Fibroblast of lung (primary cell): ENCODE measurements around the gene MACROD2. TPM values are rescaled to one million over a fixed set of nuclear protein-coding genes. Genes with fewer than 3 reads are reported as not detected.
"Not testable (repeated sequence)": the region's sequence is repeated elsewhere in the genome, so short reads cannot be mapped to it uniquely, and the experiment has no call there.

Experiments
- DNase-seq, 2 donors: peaks; one replicate each; pipeline versions ENCODE4 v3.0.0 to v3.0.0-alpha.2; 2010; ENCODE audit warnings: low read depth in 2 of 2
- H2AFZ ChIP-seq: 2 replicates; pipeline ENCODE4 v1.5.1; 2012; ENCODE audit warnings: low read length, control low read depth, inconsistent platforms
- H3K27ac ChIP-seq: 2 replicates; pipeline ENCODE4 v1.5.1; 2011; ENCODE audit warnings: low read length, control low read depth; ENCODE audit not compliant: insufficient read depth
- H3K27me3 ChIP-seq: 2 replicates; pipeline ENCODE4 v1.5.1; 2011; ENCODE audit warnings: mild to moderate bottlenecking, low read length; ENCODE audit not compliant: control insufficient read depth, insufficient read depth
- H3K36me3 ChIP-seq: 2 replicates; pipeline ENCODE4 v1.5.1; 2011; ENCODE audit warnings: low read length; ENCODE audit not compliant: control insufficient read depth, insufficient read depth
- H3K4me1 ChIP-seq: 2 replicates; pipeline ENCODE4 v1.5.1; 2011; ENCODE audit warnings: low read length; ENCODE audit not compliant: control insufficient read depth, insufficient read depth; ENCODE audit errors: extremely low read depth
- H3K4me2 ChIP-seq: 2 replicates; pipeline ENCODE4 v1.5.1; 2011; ENCODE audit warnings: low read length, control low read depth; ENCODE audit not compliant: insufficient read depth; ENCODE audit errors: extremely low read depth
- H3K4me3 ChIP-seq, 4 experiments: fragments of 200-600 bp in 1 of 4; sonication (generic) in 1 of 4; replicated peaks in 1 of 4; 2 replicates each; pipeline ENCODE4 v1.5.1; 2011 to 2016; ENCODE audit warnings: low read length in 4 of 4, low read depth in 3 of 4, mild to moderate bottlenecking in 3 of 4, control low read depth in 2 of 4, inconsistent platforms in 1 of 4, mixed read lengths in 1 of 4; ENCODE audit not compliant: insufficient read depth in 1 of 4; ENCODE audit errors: control extremely low read depth in 1 of 4
- H3K79me2 ChIP-seq: 2 replicates; pipeline ENCODE4 v1.5.1; 2012; ENCODE audit warnings: mild to moderate bottlenecking, low read length, inconsistent platforms; ENCODE audit not compliant: control insufficient read depth, insufficient read depth
- H3K9ac ChIP-seq: 2 replicates; pipeline ENCODE4 v1.5.1; 2011; ENCODE audit warnings: mild to moderate bottlenecking, low read length, control low read depth; ENCODE audit not compliant: insufficient read depth
- H3K9me3 ChIP-seq: 2 replicates; pipeline ENCODE4 v1.5.1; 2012; ENCODE audit warnings: low read depth, low read length; ENCODE audit not compliant: control insufficient read depth, insufficient read depth
- H4K20me1 ChIP-seq: 2 replicates; pipeline ENCODE4 v1.5.1; 2011; ENCODE audit warnings: low read length; ENCODE audit not compliant: control insufficient read depth, insufficient read depth; ENCODE audit errors: extremely low read depth
- EZH2 ChIP-seq: IDR thresholded peaks from 2 replicates; pipeline ENCODE4 v1.5.1; 2012; ENCODE audit warnings: low read length, control low read depth, mild to moderate bottlenecking; ENCODE audit errors: missing control alignments
- polyA plus RNA-seq, 2 donors: library from polyadenylated mRNA; depleted of rRNA in 1 of 2; stranded (reverse) in 1 of 2; unstranded in 1 of 2; fragments of >200 nt; gene quantifications; 2 replicates each; pipeline ENCODE4 v1.2.1, GENCODE V29; 2011 to 2012; ENCODE audit warnings: missing spikeins in 1 of 2
- total RNA-seq: library from RNA; depleted of rRNA; stranded (reverse); fragments of >200 nt; gene quantifications from 2 replicates; pipeline ENCODE4 v1.2.1, GENCODE V29; 2014
- TF ChIP-seq, protein P1 (sequence below), 2 donors: IDR thresholded peaks in 1 of 2; conservative IDR thresholded peaks in 1 of 2; 1 replicate in 1 of 2; 2 replicates in 1 of 2; pipeline ENCODE4 v1.5.1; 2011 to 2012; ENCODE audit warnings: low read length in 2 of 2, control low read depth in 1 of 2, inconsistent platforms in 1 of 2, low read depth in 1 of 2, mild to moderate bottlenecking in 1 of 2

The MACROD2 gene
- total and polyA plus RNA-seq, 2 donors (not counting 1 experiment from before 2014, with no cell fraction given): 0.54 to 1.7 TPM

DNA sequence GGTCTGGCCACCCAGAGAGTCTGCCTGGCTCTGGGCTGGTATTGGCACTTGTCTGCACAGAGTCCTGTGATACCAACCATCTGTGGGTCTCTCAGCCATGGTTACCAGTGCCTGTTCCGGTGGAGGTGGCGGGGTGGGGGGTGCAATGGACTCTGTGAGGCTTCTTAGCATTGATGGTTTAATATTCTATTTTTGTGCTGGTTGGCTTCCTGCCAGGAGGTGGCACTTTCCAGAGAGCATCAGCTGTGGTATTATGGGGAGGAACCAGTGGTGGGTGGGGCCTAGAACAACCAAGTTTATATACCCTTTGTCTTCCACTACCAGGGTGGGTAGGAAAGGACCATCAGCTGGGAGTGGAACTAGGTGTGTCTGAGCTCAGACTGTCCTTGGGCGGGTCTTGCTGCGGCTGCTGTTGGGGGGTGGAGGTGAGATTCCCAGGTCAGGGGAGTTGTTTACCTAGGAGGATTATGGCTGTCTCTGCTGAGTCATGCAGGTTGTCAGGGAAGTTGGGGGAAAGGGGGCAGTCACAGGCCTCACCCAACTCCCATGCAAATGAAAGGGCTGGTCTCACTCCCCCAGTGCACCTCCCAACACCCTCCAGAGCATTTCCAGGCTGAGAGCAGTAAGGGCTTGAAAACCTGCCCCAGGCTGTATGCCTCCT, 224.6 kb downstream of the MACROD2 start:
- Histone ChIP-seq H2AFZ (no peak overlapping the region), H3K4me2 (no peak overlapping the region), H3K36me3 (no peaks in the 10 kb centered on the region), H3K9me3 (no peaks in the 10 kb centered on the region), H4K20me1 (no peaks in the 10 kb centered on the region), H3K79me2 (no peaks in the 10 kb centered on the region), H3K27me3 (no peaks in the 10 kb centered on the region), H3K4me1 (no peaks in the 10 kb centered on the region), H3K4me3 (no peak overlapping the region), H3K9ac (no peak overlapping the region), H3K27ac (no peak overlapping the region)
- no peak for DNase-seq
- no peak for TF ChIP-seq EZH2

DNA sequence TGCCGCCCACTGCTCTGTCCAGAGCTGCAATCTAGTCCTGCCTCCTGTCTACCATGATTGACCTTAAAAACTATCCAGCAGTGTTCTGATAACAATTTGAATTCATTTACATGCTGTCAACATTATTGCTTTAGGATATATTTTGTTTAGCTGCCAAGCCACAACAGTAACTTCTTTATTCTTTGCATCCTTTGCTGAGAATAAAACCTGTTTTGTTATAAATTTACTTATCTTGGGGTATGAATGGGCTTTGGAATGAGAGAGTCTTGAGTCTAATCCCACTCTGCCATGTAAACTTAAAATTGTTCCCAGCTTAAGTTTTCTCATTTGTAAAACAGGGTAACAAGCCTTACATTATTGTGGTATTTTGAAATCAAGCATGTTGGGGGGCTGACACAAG, 225.7 kb downstream of the MACROD2 start:
- H3K4me3 ChIP-seq: no peak overlapping the region

DNA sequence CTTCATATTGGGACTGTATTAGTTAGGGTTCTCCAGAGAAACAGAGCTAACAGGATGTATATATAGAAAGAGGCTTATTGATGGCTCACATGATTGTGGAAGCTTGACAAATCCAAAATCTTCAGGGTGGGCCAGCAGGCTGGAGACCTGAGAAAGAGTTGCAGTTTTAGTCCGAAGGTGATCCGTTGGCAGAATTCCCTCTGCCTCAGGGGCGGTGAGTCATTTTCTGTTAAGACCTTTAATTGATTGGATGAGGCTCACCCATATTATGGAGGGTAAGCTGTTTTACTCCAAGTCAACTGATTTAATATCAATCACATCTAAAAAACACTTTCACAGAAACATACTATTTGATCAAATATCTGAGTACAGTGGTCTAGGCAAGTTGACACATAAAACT, 228.5 kb downstream of the MACROD2 start:
- Histone ChIP-seq H3K9ac (no peak overlapping the region), H3K4me3 (no peak overlapping the region), H2AFZ (no peak overlapping the region), H3K27me3 (no peaks in the 10 kb centered on the region), H3K36me3 (no peaks in the 10 kb centered on the region), H3K4me2 (no peak overlapping the region), H4K20me1 (no peaks in the 10 kb centered on the region), H3K27ac (no peak overlapping the region), H3K9me3 (no peaks in the 10 kb centered on the region), H3K79me2 (no peaks in the 10 kb centered on the region), H3K4me1 (no peaks in the 10 kb centered on the region)
- TF ChIP-seq, protein P1, sequence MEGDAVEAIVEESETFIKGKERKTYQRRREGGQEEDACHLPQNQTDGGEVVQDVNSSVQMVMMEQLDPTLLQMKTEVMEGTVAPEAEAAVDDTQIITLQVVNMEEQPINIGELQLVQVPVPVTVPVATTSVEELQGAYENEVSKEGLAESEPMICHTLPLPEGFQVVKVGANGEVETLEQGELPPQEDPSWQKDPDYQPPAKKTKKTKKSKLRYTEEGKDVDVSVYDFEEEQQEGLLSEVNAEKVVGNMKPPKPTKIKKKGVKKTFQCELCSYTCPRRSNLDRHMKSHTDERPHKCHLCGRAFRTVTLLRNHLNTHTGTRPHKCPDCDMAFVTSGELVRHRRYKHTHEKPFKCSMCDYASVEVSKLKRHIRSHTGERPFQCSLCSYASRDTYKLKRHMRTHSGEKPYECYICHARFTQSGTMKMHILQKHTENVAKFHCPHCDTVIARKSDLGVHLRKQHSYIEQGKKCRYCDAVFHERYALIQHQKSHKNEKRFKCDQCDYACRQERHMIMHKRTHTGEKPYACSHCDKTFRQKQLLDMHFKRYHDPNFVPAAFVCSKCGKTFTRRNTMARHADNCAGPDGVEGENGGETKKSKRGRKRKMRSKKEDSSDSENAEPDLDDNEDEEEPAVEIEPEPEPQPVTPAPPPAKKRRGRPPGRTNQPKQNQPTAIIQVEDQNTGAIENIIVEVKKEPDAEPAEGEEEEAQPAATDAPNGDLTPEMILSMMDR (conservative IDR thresholded peaks at IDR 0.05 in 1 of 2, IDR thresholded peaks at IDR 0.05 in 1 of 2; ENCODE audit: low read depth in 1 of 2, low read length in 2 of 2): no peak
- no peak for DNase-seq

More for the DNA sequence above, 225.7 kb downstream of the MACROD2 start:
- Histone ChIP-seq H3K4me1 (no peaks in the 10 kb centered on the region), H2AFZ (no peak overlapping the region), H3K79me2 (no peaks in the 10 kb centered on the region), H3K4me2 (no peak overlapping the region), H3K27ac (no peak overlapping the region), H4K20me1 (no peaks in the 10 kb centered on the region), H3K9me3 (no peaks in the 10 kb centered on the region), H3K9ac (no peak overlapping the region), H3K27me3 (no peaks in the 10 kb centered on the region), H3K36me3 (no peaks in the 10 kb centered on the region)
- DNase-seq: no peak
- TF ChIP-seq, protein P1 (conservative IDR thresholded peaks at IDR 0.05 in 1 of 2, IDR thresholded peaks at IDR 0.05 in 1 of 2; ENCODE audit: low read depth in 1 of 2, low read length in 2 of 2): no peak
- TF ChIP-seq EZH2: no peak

DNA sequence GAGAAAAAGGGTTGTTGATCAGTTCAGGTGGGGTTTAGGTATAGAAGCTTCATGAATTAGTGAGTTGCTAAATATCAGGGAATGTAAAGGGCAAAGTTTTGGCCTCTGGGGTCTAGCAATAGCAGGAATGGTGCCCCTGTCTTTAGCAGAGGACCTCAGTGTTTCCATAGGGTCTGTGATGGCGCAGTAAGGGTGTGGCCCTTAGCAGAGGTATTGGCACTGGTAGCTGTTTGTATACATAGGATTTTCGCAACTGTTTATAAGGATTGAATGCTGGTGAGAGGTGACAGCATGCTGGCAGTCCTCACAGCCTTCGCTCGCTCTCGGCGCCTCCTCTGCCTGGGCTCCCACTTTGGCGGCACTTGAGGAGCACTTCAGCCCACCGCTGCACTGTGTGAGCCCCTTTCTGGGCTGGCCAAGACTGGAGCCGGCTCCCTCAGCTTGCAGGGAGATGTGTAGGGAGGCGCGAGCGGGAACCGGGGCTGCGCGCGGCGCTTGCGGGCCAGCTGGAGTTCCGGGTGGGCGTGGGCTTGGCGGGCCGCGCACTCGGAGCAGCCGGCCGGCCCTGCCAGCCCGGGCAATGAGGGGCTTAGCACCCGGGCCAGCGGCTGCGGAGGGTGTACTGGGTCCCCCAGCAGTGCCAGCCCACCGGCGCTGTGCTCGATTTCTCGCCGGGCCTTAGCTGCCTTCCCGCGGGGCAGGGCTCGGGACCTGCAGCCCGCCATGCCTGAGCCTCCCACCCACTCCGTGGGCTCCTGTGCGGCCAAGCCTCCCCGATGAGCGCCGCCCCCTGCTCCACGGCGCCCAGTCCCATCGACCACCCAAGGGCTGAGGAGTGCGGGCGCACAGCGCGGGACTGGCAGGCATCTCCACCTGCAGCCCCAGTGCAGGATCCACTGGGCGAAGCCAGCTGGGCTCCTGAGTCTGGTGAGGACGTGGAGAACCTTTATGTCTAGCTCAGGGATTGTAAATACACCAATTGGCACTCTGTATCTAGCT, 231.0 kb downstream of the MACROD2 start:
- not testable (repeated sequence) for H3K79me2 ChIP-seq, H3K27me3 ChIP-seq, H4K20me1 ChIP-seq, H3K4me1 ChIP-seq, H3K36me3 ChIP-seq, H3K9me3 ChIP-seq, H3K27ac ChIP-seq, H3K9ac ChIP-seq
- Histone ChIP-seq H3K4me2 (peak overlapping the region; percentile 66), H3K4me3 (peak overlapping the region in 2 of 4 experiments; percentile 39 to 45), H2AFZ (peak overlapping the region; percentile 40)
- DNase-seq: peak in 1 of 2 donors; percentile 2
